HEK293 (cell line): Measurements from ENCODE around the gene KLHDC7B.
A peak's percentile ranks its signal among the peaks of the same experiment; 100 is the strongest.

Experiments
- CTCF ChIA-PET: fragments of 350-600 bp; formaldehyde crosslinking; extraction: SDS; loops from one replicate; lab custom pipeline; 2021; ENCODE audit warnings: antibody characterized with exemption; lab: Yijun Ruan, JAX
- POLR2A ChIA-PET: fragments of 300-600 bp; formaldehyde crosslinking; extraction: SDS; loops from one replicate; lab custom pipeline; 2020; ENCODE audit warnings: antibody characterized with exemption, inconsistent platforms; lab: Yijun Ruan, JAX
- H3K27ac ChIP-seq: fragments of 200-500 bp; sonication (Bioruptor generic); 2 replicates; pipeline ENCODE4 v1.5.1; 2014; ENCODE audit warnings: low read depth, low read length, control low read depth, inconsistent platforms; ENCODE audit errors: extremely low read depth
- H3K36me3 ChIP-seq, 2 experiments: fragments of 200-500 bp in 1 of 2; sonication (Bioruptor generic) in 1 of 2; 1 replicate in 1 of 2; 2 replicates in 1 of 2; pipeline ENCODE4 v1.5.1; 2014 to 2017; ENCODE audit warnings: inconsistent platforms in 2 of 2, low read length in 2 of 2; ENCODE audit not compliant: control insufficient read depth in 2 of 2, insufficient read depth in 1 of 2
- H3K4me1 ChIP-seq: fragments of 200-500 bp; sonication (Bioruptor generic); 2 replicates; pipeline ENCODE4 v1.5.1; 2014; ENCODE audit warnings: mild to moderate bottlenecking, low read length, inconsistent platforms; ENCODE audit not compliant: control insufficient read depth, insufficient read depth
- H3K4me3 ChIP-seq: 2 replicates; pipeline ENCODE4 v1.5.1; 2011; ENCODE audit warnings: low read depth, mild to moderate bottlenecking, control low read depth, low read length, moderate library complexity
- H3K9me3 ChIP-seq: fragments of 200-500 bp; sonication (Bioruptor generic); 2 replicates; pipeline ENCODE4 v1.5.1; 2014; ENCODE audit warnings: low read depth, low read length, inconsistent platforms; ENCODE audit not compliant: control insufficient read depth, insufficient read depth
- GLI4 ChIP-seq: fragments of 450-650 bp; formaldehyde crosslinking; IDR thresholded peaks from 2 replicates; pipeline ENCODE4 v1.5.1; 2016; ENCODE audit warnings: missing biosample characterization, missing genetic modification characterization
- ZFP3 ChIP-seq: fragments of 450-650 bp; formaldehyde crosslinking; IDR thresholded peaks from 2 replicates; pipeline ENCODE4 v1.5.1; 2016; ENCODE audit warnings: low read depth, missing biosample characterization, missing genetic modification characterization
- ZNF121 ChIP-seq: fragments of 450-650 bp; formaldehyde crosslinking; IDR thresholded peaks from 2 replicates; pipeline ENCODE4 v1.5.1; 2016; ENCODE audit warnings: missing biosample characterization, missing genetic modification characterization
- ZNF138 ChIP-seq: fragments of 450-650 bp; formaldehyde crosslinking; IDR thresholded peaks from 2 replicates; pipeline ENCODE4 v1.5.1; 2016; ENCODE audit warnings: missing biosample characterization, missing genetic modification characterization, borderline replicate concordance
- ZNF146 ChIP-seq: fragments of 450-650 bp; formaldehyde crosslinking; IDR thresholded peaks from 2 replicates; pipeline ENCODE4 v1.5.1; 2016; ENCODE audit warnings: missing biosample characterization, missing genetic modification characterization
- ZNF174 ChIP-seq: fragments of 450-650 bp; formaldehyde crosslinking; IDR thresholded peaks from 2 replicates; pipeline ENCODE4 v1.5.0; 2017; ENCODE audit warnings: missing biosample characterization, mild to moderate bottlenecking, missing genetic modification characterization
- ZNF2 ChIP-seq: fragments of 450-650 bp; formaldehyde crosslinking; IDR thresholded peaks from 2 replicates; pipeline ENCODE4 v1.5.1; 2016; ENCODE audit warnings: missing biosample characterization, missing genetic modification characterization
- ZNF211 ChIP-seq: fragments of 450-650 bp; formaldehyde crosslinking; IDR thresholded peaks from 2 replicates; pipeline ENCODE4 v1.5.1; 2016; ENCODE audit warnings: low read depth, missing biosample characterization, missing genetic modification characterization
- ZNF48 ChIP-seq: fragments of 450-650 bp; formaldehyde crosslinking; IDR thresholded peaks from 2 replicates; pipeline ENCODE4 v1.5.1; 2016; ENCODE audit warnings: missing biosample characterization, missing genetic modification characterization
- TF ChIP-seq, protein P1 (sequence below): fragments of 450-650 bp; formaldehyde crosslinking; IDR thresholded peaks from 2 replicates; pipeline ENCODE4 v1.5.1; 2016; ENCODE audit warnings: missing biosample characterization, missing genetic modification characterization
- TF ChIP-seq, protein P2 (sequence below): fragments of 450-650 bp; formaldehyde crosslinking; IDR thresholded peaks from 2 replicates; pipeline ENCODE4 v1.5.1; 2016; ENCODE audit warnings: missing biosample characterization, missing genetic modification characterization
- TF ChIP-seq, protein P3 (sequence below): fragments of 450-650 bp; formaldehyde crosslinking; IDR thresholded peaks from 2 replicates; pipeline ENCODE4 v1.5.1; 2016; ENCODE audit warnings: missing biosample characterization, missing genetic modification characterization
- TF ChIP-seq, protein P4 (sequence below): fragments of 450-650 bp; formaldehyde crosslinking; IDR thresholded peaks from 2 replicates; pipeline ENCODE4 v1.5.1; 2016; ENCODE audit warnings: missing biosample characterization, missing genetic modification characterization
- TF ChIP-seq, protein P5 (sequence below): fragments of 450-650 bp; formaldehyde crosslinking; IDR thresholded peaks from 2 replicates; pipeline ENCODE4 v1.5.1; 2016; ENCODE audit warnings: missing biosample characterization, missing genetic modification characterization

KLHDC7B gene

DNA sequence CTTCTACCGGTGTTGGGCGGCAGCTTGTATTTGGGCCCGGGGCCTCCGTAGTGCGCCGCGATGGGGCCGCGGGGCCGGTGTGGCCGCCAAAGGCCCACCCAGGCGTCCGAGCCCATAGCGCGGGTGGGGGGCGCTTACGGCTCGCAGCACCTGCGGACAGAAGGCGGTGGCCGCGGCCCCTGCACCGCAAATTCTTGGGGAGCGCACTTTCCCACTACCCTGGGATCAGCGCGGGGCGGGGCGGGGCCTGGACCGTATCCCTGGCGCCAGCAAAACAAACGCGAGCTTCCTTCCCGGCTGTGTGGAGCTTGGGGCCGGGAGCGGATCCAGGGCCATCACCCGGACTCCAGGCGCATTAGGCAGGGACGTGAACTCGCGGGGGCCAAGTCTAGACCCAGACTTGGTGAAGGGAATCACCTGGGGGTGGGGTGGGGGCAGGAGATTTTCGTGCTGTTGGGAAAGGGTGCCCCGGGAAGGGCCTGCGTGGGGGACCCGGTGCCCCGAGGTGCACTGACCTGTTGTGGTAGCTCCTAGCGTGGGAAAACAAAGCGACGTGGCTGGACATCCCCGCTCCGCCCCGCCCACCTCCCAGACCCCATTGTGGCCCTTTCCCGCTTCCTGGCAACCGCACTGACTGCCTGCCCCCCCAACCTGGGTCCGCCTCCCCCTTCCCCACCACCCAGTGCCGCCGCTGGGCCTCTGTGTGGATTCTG lies 13.6 kb upstream of the KLHDC7B start:
- TF ChIP-seq, protein P1, sequence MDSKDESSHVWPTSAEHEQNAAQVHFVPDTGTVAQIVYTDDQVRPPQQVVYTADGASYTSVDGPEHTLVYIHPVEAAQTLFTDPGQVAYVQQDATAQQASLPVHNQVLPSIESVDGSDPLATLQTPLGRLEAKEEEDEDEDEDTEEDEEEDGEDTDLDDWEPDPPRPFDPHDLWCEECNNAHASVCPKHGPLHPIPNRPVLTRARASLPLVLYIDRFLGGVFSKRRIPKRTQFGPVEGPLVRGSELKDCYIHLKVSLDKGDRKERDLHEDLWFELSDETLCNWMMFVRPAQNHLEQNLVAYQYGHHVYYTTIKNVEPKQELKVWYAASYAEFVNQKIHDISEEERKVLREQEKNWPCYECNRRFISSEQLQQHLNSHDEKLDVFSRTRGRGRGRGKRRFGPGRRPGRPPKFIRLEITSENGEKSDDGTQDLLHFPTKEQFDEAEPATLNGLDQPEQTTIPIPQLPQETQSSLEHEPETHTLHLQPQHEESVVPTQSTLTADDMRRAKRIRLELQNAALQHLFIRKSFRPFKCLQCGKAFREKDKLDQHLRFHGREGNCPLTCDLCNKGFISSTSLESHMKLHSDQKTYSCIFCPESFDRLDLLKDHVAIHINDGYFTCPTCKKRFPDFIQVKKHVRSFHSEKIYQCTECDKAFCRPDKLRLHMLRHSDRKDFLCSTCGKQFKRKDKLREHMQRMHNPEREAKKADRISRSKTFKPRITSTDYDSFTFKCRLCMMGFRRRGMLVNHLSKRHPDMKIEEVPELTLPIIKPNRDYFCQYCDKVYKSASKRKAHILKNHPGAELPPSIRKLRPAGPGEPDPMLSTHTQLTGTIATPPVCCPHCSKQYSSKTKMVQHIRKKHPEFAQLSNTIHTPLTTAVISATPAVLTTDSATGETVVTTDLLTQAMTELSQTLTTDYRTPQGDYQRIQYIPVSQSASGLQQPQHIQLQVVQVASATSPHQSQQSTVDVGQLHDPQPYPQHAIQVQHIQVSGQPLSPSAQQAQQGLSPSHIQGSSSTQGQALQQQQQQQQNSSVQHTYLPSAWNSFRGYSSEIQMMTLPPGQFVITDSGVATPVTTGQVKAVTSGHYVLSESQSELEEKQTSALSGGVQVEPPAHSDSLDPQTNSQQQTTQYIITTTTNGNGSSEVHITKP (tag by site-specific recombination): no peak
- TF ChIP-seq, protein P2, sequence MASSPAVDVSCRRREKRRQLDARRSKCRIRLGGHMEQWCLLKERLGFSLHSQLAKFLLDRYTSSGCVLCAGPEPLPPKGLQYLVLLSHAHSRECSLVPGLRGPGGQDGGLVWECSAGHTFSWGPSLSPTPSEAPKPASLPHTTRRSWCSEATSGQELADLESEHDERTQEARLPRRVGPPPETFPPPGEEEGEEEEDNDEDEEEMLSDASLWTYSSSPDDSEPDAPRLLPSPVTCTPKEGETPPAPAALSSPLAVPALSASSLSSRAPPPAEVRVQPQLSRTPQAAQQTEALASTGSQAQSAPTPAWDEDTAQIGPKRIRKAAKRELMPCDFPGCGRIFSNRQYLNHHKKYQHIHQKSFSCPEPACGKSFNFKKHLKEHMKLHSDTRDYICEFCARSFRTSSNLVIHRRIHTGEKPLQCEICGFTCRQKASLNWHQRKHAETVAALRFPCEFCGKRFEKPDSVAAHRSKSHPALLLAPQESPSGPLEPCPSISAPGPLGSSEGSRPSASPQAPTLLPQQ (tag by site-specific recombination): no peak
- no peak for TF ChIP-seq ZFP3
- no peak for TF ChIP-seq ZNF211 (tag by site-specific recombination)
- no peak for TF ChIP-seq GLI4
- TF ChIP-seq, protein P3, sequence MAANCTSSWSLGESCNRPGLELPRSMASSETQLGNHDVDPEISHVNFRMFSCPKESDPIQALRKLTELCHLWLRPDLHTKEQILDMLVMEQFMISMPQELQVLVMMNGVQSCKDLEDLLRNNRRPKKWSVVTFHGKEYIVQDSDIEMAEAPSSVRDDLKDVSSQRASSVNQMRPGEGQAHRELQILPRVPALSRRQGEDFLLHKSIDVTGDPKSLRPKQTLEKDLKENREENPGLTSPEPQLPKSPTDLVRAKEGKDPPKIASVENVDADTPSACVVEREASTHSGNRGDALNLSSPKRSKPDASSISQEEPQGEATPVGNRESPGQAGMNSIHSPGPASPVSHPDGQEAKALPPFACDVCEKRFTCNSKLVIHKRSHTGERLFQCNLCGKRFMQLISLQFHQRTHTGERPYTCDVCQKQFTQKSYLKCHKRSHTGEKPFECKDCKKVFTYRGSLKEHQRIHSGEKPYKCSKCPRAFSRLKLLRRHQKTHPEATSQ (tag by site-specific recombination): no peak
- TF ChIP-seq ZNF48 (tag by site-specific recombination): no peak
- no peak for TF ChIP-seq ZNF138 (tag by site-specific recombination)
- no peak for TF ChIP-seq ZNF146 (tag by site-specific recombination)
- TF ChIP-seq, protein P4, sequence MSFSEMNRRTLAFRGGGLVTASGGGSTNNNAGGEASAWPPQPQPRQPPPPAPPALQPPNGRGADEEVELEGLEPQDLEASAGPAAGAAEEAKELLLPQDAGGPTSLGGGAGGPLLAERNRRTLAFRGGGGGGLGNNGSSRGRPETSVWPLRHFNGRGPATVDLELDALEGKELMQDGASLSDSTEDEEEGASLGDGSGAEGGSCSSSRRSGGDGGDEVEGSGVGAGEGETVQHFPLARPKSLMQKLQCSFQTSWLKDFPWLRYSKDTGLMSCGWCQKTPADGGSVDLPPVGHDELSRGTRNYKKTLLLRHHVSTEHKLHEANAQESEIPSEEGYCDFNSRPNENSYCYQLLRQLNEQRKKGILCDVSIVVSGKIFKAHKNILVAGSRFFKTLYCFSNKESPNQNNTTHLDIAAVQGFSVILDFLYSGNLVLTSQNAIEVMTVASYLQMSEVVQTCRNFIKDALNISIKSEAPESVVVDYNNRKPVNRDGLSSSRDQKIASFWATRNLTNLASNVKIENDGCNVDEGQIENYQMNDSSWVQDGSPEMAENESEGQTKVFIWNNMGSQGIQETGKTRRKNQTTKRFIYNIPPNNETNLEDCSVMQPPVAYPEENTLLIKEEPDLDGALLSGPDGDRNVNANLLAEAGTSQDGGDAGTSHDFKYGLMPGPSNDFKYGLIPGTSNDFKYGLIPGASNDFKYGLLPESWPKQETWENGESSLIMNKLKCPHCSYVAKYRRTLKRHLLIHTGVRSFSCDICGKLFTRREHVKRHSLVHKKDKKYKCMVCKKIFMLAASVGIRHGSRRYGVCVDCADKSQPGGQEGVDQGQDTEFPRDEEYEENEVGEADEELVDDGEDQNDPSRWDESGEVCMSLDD (tag by site-specific recombination): no peak
- TF ChIP-seq ZNF2 (tag by site-specific recombination): no peak
- no peak overlapping the region for H3K4me3 ChIP-seq
- no peak overlapping the region for H3K27ac ChIP-seq
- no peaks in the 10 kb centered on the region; the same call in 1 of the 2 replicates for H3K4me1 ChIP-seq
- no peaks in the 10 kb centered on the region for H3K36me3 ChIP-seq
- no peaks in the 10 kb centered on the region for H3K9me3 ChIP-seq
- ChIA-PET POLR2A (interaction anchor here (0.7 kb wide), 1 partner anchor 57 kb away, joined by 3 read pairs; no protein-coding TSS in a partner anchor), CTCF (no interaction called here)

DNA sequence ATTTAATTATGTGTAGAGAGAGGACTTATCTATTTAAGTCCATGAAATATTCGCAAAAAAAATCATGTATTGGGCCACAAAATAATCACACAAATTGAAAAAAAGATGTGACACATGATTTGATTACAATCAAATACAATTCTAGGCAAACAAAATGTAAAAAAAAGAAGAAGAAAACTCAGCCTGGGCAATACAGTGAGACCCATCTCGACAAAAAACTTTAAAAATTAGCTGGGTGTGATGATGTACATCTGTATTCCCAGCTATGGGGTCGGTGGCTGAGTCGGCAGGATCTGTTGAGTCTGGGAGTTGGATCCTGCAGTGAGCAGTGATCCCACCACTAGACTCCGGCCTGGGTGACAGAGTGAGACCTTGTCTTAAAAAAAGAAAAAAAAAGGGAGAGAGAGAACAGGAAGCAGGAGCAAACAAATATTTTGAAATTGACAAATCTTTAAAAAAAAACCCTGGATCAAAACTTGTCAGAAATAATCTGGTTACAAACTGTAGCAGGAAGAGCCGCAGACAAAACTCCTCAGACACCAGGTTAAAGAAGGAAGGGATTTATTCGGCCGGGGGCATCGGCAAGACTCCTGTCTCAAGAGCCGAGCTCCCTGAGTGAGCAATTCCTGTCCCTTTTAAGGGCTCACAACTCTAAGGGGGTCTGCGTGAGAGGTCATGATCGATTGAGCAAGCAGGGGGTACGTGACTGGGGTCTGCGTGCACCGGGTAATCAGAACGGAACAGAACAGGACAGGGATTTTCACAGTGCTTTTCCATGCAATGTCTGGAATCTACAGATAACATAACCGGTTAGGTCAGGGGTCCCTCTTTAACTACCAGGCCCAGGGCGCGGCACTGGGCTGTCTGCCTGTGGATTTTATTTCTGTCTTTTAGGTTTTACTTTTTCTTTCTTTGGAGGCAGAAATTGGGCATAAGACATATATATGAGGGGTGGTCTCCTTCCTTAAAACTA lies 12.6 kb upstream of the KLHDC7B start:
- ChIA-PET CTCF (interaction anchor here (1.2 kb wide), 1 partner anchor 7 kb away, joined by 5 read pairs; the partner anchor contains the start of gene SCO2), POLR2A (interaction anchor here (0.6 kb wide), 1 partner anchor 231 kb away, joined by 4 read pairs; no protein-coding TSS in a partner anchor)
- H3K27ac ChIP-seq: no peak overlapping the region

More for the DNA sequence above, 12.6 kb upstream of the KLHDC7B start:
- Histone ChIP-seq H3K4me1 (no peaks in the 10 kb centered on the region; the same call in 1 of the 2 replicates), H3K4me3 (no peak overlapping the region), H3K36me3 (no peaks in the 10 kb centered on the region), H3K9me3 (no peaks in the 10 kb centered on the region)
- TF ChIP-seq ZNF174 (tag by site-specific recombination) (no peak), ZNF121 (tag by site-specific recombination) (peak; percentile 90)
- TF ChIP-seq, protein P5, sequence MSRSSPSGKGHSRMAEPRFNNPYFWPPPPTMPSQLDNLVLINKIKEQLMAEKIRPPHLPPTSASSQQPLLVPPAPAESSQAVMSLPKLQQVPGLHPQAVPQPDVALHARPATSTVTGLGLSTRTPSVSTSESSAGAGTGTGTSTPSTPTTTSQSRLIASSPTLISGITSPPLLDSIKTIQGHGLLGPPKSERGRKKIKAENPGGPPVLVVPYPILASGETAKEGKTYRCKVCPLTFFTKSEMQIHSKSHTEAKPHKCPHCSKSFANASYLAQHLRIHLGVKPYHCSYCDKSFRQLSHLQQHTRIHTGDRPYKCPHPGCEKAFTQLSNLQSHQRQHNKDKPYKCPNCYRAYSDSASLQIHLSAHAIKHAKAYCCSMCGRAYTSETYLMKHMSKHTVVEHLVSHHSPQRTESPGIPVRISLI: 0 out of 2 replicates have a peak, but pooled peaks have one; percentile 31
